Brain microvascular endothelial cell (primary cell): Measurements from ENCODE around the gene HELLS.
"Not testable (repeated sequence)": the region's sequence is repeated elsewhere in the genome, so short reads cannot be mapped to it uniquely, and the experiment has no call there.

Experiments used
- DNase-seq: peaks from one replicate; pipeline ENCODE4 v3.0.0-alpha.2; 2020
- H3K27ac ChIP-seq: fragments of 250-450 bp; sonication (Bioruptor Pico); 2 replicates; pipeline ENCODE4 v1.5.1; 2020; ENCODE audit warnings: mild to moderate bottlenecking, moderate library complexity
- H3K27me3 ChIP-seq: fragments of 250-450 bp; sonication (Bioruptor Pico); replicated peaks from 2 replicates; pipeline ENCODE4 v1.5.1; 2020; ENCODE audit warnings: mild to moderate bottlenecking
- H3K36me3 ChIP-seq: fragments of 250-450 bp; sonication (Bioruptor Pico); replicated peaks from 2 replicates; pipeline ENCODE4 v1.5.1; 2020; ENCODE audit warnings: mild to moderate bottlenecking
- H3K4me3 ChIP-seq: 2 replicates; pipeline ENCODE4 v1.5.1; 2011; ENCODE audit warnings: low read depth, mild to moderate bottlenecking, control low read depth, low read length, moderate library complexity
- CTCF ChIP-seq: IDR thresholded peaks from 2 replicates; pipeline ENCODE4 v1.5.1; 2011; ENCODE audit warnings: low read depth, mild to moderate bottlenecking, moderate library complexity, low read length, control low read depth, inconsistent platforms; ENCODE audit errors: missing control alignments
- in situ Hi-C: cut with HindIII; loops from 2 replicates; pipeline ENCODE4 v1.10.0; 2017; ENCODE audit warnings: low sequenced_read_pairs, low pct_ligation_motif_present

HELLS gene

GRCh38 chr10:94549221-94549620 is 3.6 kb downstream of the HELLS start:
- Histone ChIP-seq H3K27ac (no peak overlapping the region), H3K36me3 (no peaks in the 10 kb centered on the region), H3K27me3 (no peaks in the 10 kb centered on the region), H3K4me3 (no peak overlapping the region)
- no peak for TF ChIP-seq CTCF
- in situ Hi-C loops: no loop called here
- DNase-seq: no peak

- H3K27me3 ChIP-seq, DNase-seq, H3K36me3 ChIP-seq, H3K27ac ChIP-seq, in situ Hi-C loops, H3K4me3 ChIP-seq: not testable (repeated sequence)
These were observed 22.2 kb downstream of the HELLS start for GRCh38 chr10:94567714-94568307.

- H3K4me3 ChIP-seq: no peak overlapping the region
- no peak for TF ChIP-seq CTCF
- no peak overlapping the region for H3K27ac ChIP-seq
- no peaks in the 10 kb centered on the region for H3K36me3 ChIP-seq
- in situ Hi-C loops: no loop called here
- no peak for DNase-seq
- no peaks in the 10 kb centered on the region for H3K27me3 ChIP-seq
These were observed 25.5 kb downstream of the HELLS start for GRCh38 chr10:94571081-94571480.

- in situ Hi-C loops: no loop called here
- H3K36me3 ChIP-seq: no peaks in the 10 kb centered on the region
These were observed 25.9 kb downstream of the HELLS start for GRCh38 chr10:94571528-94571927.

GRCh38 chr10:94578790-94579189 is 33.2 kb downstream of the HELLS start:
- DNase-seq: no peak
- Histone ChIP-seq H3K4me3 (no peak overlapping the region), H3K36me3 (no peaks in the 10 kb centered on the region), H3K27me3 (no peaks in the 10 kb centered on the region), H3K27ac (no peak overlapping the region)
- in situ Hi-C loops: no loop called here
- no peak for TF ChIP-seq CTCF

More at GRCh38 chr10:94571528-94571927, 25.9 kb downstream of the HELLS start:
- Histone ChIP-seq H3K27me3 (no peaks in the 10 kb centered on the region), H3K4me3 (no peak overlapping the region), H3K27ac (no peak overlapping the region)
- no peak for TF ChIP-seq CTCF
- peak; percentile 3 for DNase-seq

GRCh38 chr10:94583124-94583523 is 37.5 kb downstream of the HELLS start:
- no peak overlapping the region for H3K27ac ChIP-seq
- no peaks in the 10 kb centered on the region for H3K36me3 ChIP-seq
- no peak for DNase-seq
- H3K27me3 ChIP-seq: no peaks in the 10 kb centered on the region
- in situ Hi-C loops: no loop called here
- no peak overlapping the region for H3K4me3 ChIP-seq
- no peak for TF ChIP-seq CTCF
